GM06990 (cell line): ENCODE data around the gene PSORS1C1.
"Not testable (repeated sequence)": the region's sequence is repeated elsewhere in the genome, so short reads cannot be mapped to it uniquely, and the experiment has no call there.

ENCODE experiments used
- DNase-seq: peaks from one replicate; pipeline ENCODE4 v3.0.0-alpha.2; 2011; ENCODE audit not compliant: insufficient read length; ENCODE audit errors: extremely low read depth
- H3K27me3 ChIP-seq: replicated peaks from 2 replicates; pipeline ENCODE4 v1.6.0; 2011; ENCODE audit warnings: low read length; ENCODE audit not compliant: control insufficient read depth, insufficient read depth
- H3K36me3 ChIP-seq: 2 replicates; pipeline ENCODE4 v1.5.1; 2011; ENCODE audit warnings: low read length; ENCODE audit not compliant: control insufficient read depth, insufficient read depth
- H3K4me3 ChIP-seq: replicated peaks from 2 replicates; pipeline ENCODE4 v1.5.1; 2011; ENCODE audit warnings: low read depth, mild to moderate bottlenecking, control low read depth, low read length
- CTCF ChIP-seq: IDR thresholded peaks from 2 replicates; pipeline ENCODE4 v1.5.1; 2011; ENCODE audit warnings: low read length, control low read depth, mild to moderate bottlenecking, inconsistent platforms; ENCODE audit not compliant: insufficient read depth, poor library complexity, severe bottlenecking

Gene PSORS1C1

GRCh38 chr6:31114541-31114878 lies at the start of gene PSORS1C1:
Gene PSORS1C1 (plus strand): TSS chr6:31114800. CDS start chr6:31129633, 14,833 bp downstream.
- DNase-seq = no peak

GRCh38 chr6:31065556-31065955 lies 49.0 kb upstream of the PSORS1C1 start:
- DNase-seq = no peak
- Histone ChIP-seq H3K36me3 (peaks cover 2% of the 10 kb centered on the region; the same call in 1 of the 2 replicates), H3K27me3 (no peaks in the 10 kb centered on the region), H3K4me3 (no peak overlapping the region)
- no peak for TF ChIP-seq CTCF

More at GRCh38 chr6:31114541-31114878, at the start of gene PSORS1C1:
- TF ChIP-seq CTCF = no peak
- peaks cover 3% of the 10 kb centered on the region for H3K27me3 ChIP-seq
- no peaks in the 10 kb centered on the region for H3K36me3 ChIP-seq
- no peak within 1 kb of the TSS for H3K4me3 ChIP-seq

GRCh38 chr6:31067028-31067427 lies 47.6 kb upstream of the PSORS1C1 start:
- DNase-seq, H3K36me3 ChIP-seq, H3K4me3 ChIP-seq: not testable (repeated sequence)

GRCh38 chr6:31067891-31068668 lies 46.5 kb upstream of the PSORS1C1 start:
- not testable (repeated sequence) for DNase-seq, H3K4me3 ChIP-seq, H3K27me3 ChIP-seq, H3K36me3 ChIP-seq

More at GRCh38 chr6:31067028-31067427, 47.6 kb upstream of the PSORS1C1 start:
- H3K27me3 ChIP-seq = not testable (repeated sequence)

GRCh38 chr6:31068669-31069340 lies 45.8 kb upstream of the PSORS1C1 start:
- Histone ChIP-seq H3K4me3 (no peak overlapping the region), H3K27me3 (no peaks in the 10 kb centered on the region), H3K36me3 (no peaks in the 10 kb centered on the region)
- peak; percentile 59 for DNase-seq
- peak; percentile 96 for TF ChIP-seq CTCF

- Histone ChIP-seq H3K4me3 (no peak overlapping the region), H3K36me3 (no peaks in the 10 kb centered on the region), H3K27me3 (no peaks in the 10 kb centered on the region)
- DNase-seq = no peak
- peak; percentile 49 for TF ChIP-seq CTCF
Observed at GRCh38 chr6:31070711-31071197, 43.8 kb upstream of the PSORS1C1 start.
